ENCODE results near the gene WNK1. TPM values are rescaled to one million over a fixed set of nuclear protein-coding genes. Genes with fewer than 3 reads are reported as not detected.

WNK1 gene
- total RNA-seq, 1 donor from 2014 or later = 366 TPM

- TF ChIP-seq, protein P1, sequence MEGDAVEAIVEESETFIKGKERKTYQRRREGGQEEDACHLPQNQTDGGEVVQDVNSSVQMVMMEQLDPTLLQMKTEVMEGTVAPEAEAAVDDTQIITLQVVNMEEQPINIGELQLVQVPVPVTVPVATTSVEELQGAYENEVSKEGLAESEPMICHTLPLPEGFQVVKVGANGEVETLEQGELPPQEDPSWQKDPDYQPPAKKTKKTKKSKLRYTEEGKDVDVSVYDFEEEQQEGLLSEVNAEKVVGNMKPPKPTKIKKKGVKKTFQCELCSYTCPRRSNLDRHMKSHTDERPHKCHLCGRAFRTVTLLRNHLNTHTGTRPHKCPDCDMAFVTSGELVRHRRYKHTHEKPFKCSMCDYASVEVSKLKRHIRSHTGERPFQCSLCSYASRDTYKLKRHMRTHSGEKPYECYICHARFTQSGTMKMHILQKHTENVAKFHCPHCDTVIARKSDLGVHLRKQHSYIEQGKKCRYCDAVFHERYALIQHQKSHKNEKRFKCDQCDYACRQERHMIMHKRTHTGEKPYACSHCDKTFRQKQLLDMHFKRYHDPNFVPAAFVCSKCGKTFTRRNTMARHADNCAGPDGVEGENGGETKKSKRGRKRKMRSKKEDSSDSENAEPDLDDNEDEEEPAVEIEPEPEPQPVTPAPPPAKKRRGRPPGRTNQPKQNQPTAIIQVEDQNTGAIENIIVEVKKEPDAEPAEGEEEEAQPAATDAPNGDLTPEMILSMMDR (IDR thresholded peaks at IDR 0.05) = no peak
- TF ChIP-seq POLR2A (IDR thresholded peaks at IDR 0.05) = no peak
- TF ChIP-seq POLR2AphosphoS5 (IDR thresholded peaks at IDR 0.05; ENCODE audit: insufficient read depth in 1 of 2, low read depth in 1 of 2) = no peak
- Histone ChIP-seq H3K27ac (no peak overlapping the region), H3K9me3 (no peaks in the 10 kb centered on the region), H3K4me1 (no peaks in the 10 kb centered on the region), H3K27me3 (no peaks in the 10 kb centered on the region), H3K4me3 (no peak overlapping the region), H3K36me3 (no peaks in the 10 kb centered on the region)
- no peak for DNase-seq (ENCODE audit: extremely low spot score in 2 of 2)
- intact Hi-C loops (cut with DNase I) = no loop called here
These were observed 39.0 kb upstream of the WNK1 start for GRCh38 chr12:713281-713875.

DNA sequence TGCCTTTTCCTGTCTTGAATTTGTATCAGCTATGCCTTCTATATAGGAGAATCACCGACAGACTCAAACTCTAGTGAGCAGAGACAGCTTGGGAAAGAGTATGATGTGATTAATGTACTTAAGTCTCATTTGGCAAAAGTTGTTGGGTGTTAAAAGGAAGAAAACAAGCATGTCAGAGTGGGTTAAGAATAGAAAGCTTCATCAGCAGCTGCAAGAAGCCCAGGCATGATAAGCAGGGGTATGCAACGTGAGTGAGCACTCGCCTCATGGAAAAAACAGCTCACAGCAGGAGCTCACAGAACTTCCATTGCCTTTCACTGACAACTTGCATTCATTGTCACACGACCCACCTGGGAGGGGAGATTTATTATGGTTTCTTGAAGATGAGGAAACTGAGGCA, 35.9 kb upstream of the WNK1 start:
- intact Hi-C loops (cut with DNase I) = no loop called here
- H3K36me3 ChIP-seq = no peaks in the 10 kb centered on the region
- no peaks in the 10 kb centered on the region for H3K9me3 ChIP-seq
- DNase-seq (ENCODE audit: extremely low spot score in 2 of 2) = no peak
- no peak overlapping the region for H3K27ac ChIP-seq
- no peaks in the 10 kb centered on the region for H3K27me3 ChIP-seq
- no peak overlapping the region for H3K4me3 ChIP-seq
- TF ChIP-seq POLR2AphosphoS5 (IDR thresholded peaks at IDR 0.05; ENCODE audit: insufficient read depth in 1 of 2, low read depth in 1 of 2) = no peak
- no peak for TF ChIP-seq POLR2A (IDR thresholded peaks at IDR 0.05)
- TF ChIP-seq, protein P1 (IDR thresholded peaks at IDR 0.05) = no peak
- H3K4me1 ChIP-seq = no peaks in the 10 kb centered on the region

- Histone ChIP-seq H3K36me3 (no peaks in the 10 kb centered on the region), H3K27me3 (no peaks in the 10 kb centered on the region), H3K9me3 (no peaks in the 10 kb centered on the region), H3K4me1 (no peaks in the 10 kb centered on the region), H3K27ac (no peak overlapping the region), H3K4me3 (no peak overlapping the region)
- DNase-seq (ENCODE audit: extremely low spot score in 2 of 2) = no peak
- intact Hi-C loops (cut with DNase I) = no loop called here
- no peak for TF ChIP-seq POLR2A (IDR thresholded peaks at IDR 0.05)
- TF ChIP-seq, protein P1 (IDR thresholded peaks at IDR 0.05) = no peak
- no peak for TF ChIP-seq POLR2AphosphoS5 (IDR thresholded peaks at IDR 0.05; ENCODE audit: insufficient read depth in 1 of 2, low read depth in 1 of 2)
These were observed 33.6 kb upstream of the WNK1 start for GRCh38 chr12:718756-719102.

DNA sequence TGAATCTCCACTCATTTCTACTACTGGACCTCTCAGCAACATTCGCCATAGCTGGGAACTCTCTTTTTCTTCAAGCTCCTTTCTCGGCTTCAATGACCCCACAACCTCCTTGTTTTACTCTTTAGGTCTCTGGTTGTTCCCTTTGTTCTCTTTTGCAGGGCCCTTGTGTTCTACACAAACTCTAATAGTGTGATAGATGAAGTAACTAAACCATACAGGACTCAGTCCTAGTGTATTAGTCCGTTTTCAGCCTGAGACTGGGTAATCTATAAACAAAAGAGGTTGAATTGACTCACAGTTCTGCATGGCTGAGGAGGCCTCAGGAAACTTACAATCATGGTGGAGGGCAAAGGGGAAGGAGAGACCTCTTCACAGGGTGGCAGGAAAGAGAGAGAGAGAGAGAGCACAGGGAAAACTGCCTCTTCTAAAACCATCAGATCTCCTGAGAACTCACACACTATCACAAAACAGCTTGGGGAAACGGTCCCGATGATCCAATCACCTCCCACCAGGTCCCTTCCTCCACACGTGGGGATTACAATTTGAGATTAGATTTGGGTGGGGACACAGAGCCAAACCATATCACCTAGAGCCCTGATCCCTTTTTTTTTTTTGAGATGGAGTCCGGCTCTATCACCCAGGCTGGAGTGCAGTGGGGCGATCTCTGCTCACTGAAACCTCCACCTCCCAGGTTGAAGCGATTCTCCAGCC, 32.0 kb upstream of the WNK1 start:
- no peaks in the 10 kb centered on the region for H3K4me1 ChIP-seq
- H3K27me3 ChIP-seq = no peaks in the 10 kb centered on the region
- no peaks in the 10 kb centered on the region for H3K9me3 ChIP-seq
- TF ChIP-seq, protein P1 (IDR thresholded peaks at IDR 0.05) = no peak
- no peak for TF ChIP-seq POLR2A (IDR thresholded peaks at IDR 0.05)
- TF ChIP-seq POLR2AphosphoS5 (IDR thresholded peaks at IDR 0.05; ENCODE audit: insufficient read depth in 1 of 2, low read depth in 1 of 2) = no peak
- no peak overlapping the region for H3K27ac ChIP-seq
- H3K4me3 ChIP-seq = no peak overlapping the region
- H3K36me3 ChIP-seq = no peaks in the 10 kb centered on the region
- intact Hi-C loops (cut with DNase I) = no loop called here
- no peak for DNase-seq (ENCODE audit: extremely low spot score in 2 of 2)

GRCh38 chr12:724194-724855, 28.1 kb upstream of the WNK1 start:
- intact Hi-C loops (cut with DNase I) = no loop called here
- Histone ChIP-seq H3K9me3 (no peaks in the 10 kb centered on the region), H3K36me3 (no peaks in the 10 kb centered on the region), H3K27ac (no peak overlapping the region), H3K27me3 (no peaks in the 10 kb centered on the region), H3K4me1 (peaks cover 13% of the 10 kb centered on the region), H3K4me3 (no peak overlapping the region)
- no peak for TF ChIP-seq POLR2A (IDR thresholded peaks at IDR 0.05)
- peak in 1 of 2 donors; percentile 50 for TF ChIP-seq POLR2AphosphoS5 (IDR thresholded peaks at IDR 0.05; ENCODE audit: insufficient read depth in 1 of 2, low read depth in 1 of 2)
- DNase-seq (ENCODE audit: extremely low spot score in 2 of 2) = no peak

Data from vagina (tissue), 2 donors.